SK-N-SH (cell line): Measurements from ENCODE around the gene DNMBP. TPM values are rescaled to one million over a fixed set of nuclear protein-coding genes. Genes with fewer than 3 reads are reported as not detected.

Experiments
- CTCF ChIP-seq: fragments of 200-600 bp; sonication (generic); IDR thresholded peaks from 2 replicates; pipeline ENCODE4 v1.6.1; 2017; ENCODE audit warnings: antibody characterized with exemption, mild to moderate bottlenecking, moderate library complexity
- EZH2phosphoT487 ChIP-seq: fragments of 200-600 bp; sonication (generic); IDR thresholded peaks from 2 replicates; pipeline ENCODE4 v1.6.1; 2017; ENCODE audit warnings: low read depth, mixed run types, mild to moderate bottlenecking, antibody characterized with exemption, moderate library complexity, borderline replicate concordance
- FOSL2 ChIP-seq: IDR thresholded peaks from 2 replicates; pipeline ENCODE4 v1.4.0; 2012; ENCODE audit warnings: low read depth, mild to moderate bottlenecking, moderate library complexity, borderline replicate concordance
- FOXJ3 ChIP-seq: sonication (generic); formaldehyde crosslinking; IDR thresholded peaks from 2 replicates; pipeline ENCODE4 v1.5.1; 2020; ENCODE audit warnings: mild to moderate bottlenecking, missing genetic modification reagents
- FOXM1 ChIP-seq: IDR thresholded peaks from 2 replicates; pipeline ENCODE4 v1.4.0; 2012; ENCODE audit warnings: low read depth, mild to moderate bottlenecking
- GABPA ChIP-seq: IDR thresholded peaks from 2 replicates; pipeline ENCODE4 v1.4.0; 2012; ENCODE audit warnings: low read depth, mild to moderate bottlenecking
- GATA2 ChIP-seq: sonication (generic); formaldehyde crosslinking; IDR thresholded peaks from 2 replicates; pipeline ENCODE4 v1.5.0; 2020; ENCODE audit warnings: mild to moderate bottlenecking, missing genetic modification reagents
- IRF3 ChIP-seq: fragments of 150-350 bp; IDR thresholded peaks from 2 replicates; pipeline ENCODE4 v1.6.1; 2016; ENCODE audit warnings: mild to moderate bottlenecking, low read depth, low read length
- JUND ChIP-seq: IDR thresholded peaks from 2 replicates; pipeline ENCODE4 v1.4.0; 2012
- MXI1 ChIP-seq: IDR thresholded peaks from 2 replicates; pipeline ENCODE4 v1.6.1; 2012; ENCODE audit warnings: mild to moderate bottlenecking, low read depth, low read length, improper control_type of control experiment
- NFIC ChIP-seq: IDR thresholded peaks from 2 replicates; pipeline ENCODE4 v1.4.0; 2012; ENCODE audit warnings: borderline replicate concordance
- PBX3 ChIP-seq: IDR thresholded peaks from 2 replicates; pipeline ENCODE4; 2012
- POLR2AphosphoS5 ChIP-seq: IDR thresholded peaks from 2 replicates; pipeline ENCODE4 v1.6.1; 2012; ENCODE audit warnings: low read depth, low read length
- RCOR1 ChIP-seq: fragments of 150-350 bp; IDR thresholded peaks from 2 replicates; pipeline ENCODE4 v1.6.1; 2017; ENCODE audit warnings: antibody characterized with exemption, low read length
- RFX5 ChIP-seq: IDR thresholded peaks from 2 replicates; pipeline ENCODE4 v1.6.1; 2012; ENCODE audit warnings: mild to moderate bottlenecking, improper control_type of control experiment, low read length
- SIN3A ChIP-seq: IDR thresholded peaks from 2 replicates; pipeline ENCODE4 v1.6.1; 2012; ENCODE audit warnings: low read depth, mild to moderate bottlenecking, low read length, moderate library complexity, borderline replicate concordance
- TAF1 ChIP-seq: IDR thresholded peaks from 2 replicates; pipeline ENCODE4 v1.6.1; 2012; ENCODE audit warnings: low read depth, mild to moderate bottlenecking, low read length, moderate library complexity, borderline replicate concordance
- ZBTB33 ChIP-seq: IDR thresholded peaks from 2 replicates; pipeline ENCODE4 v1.4.0; 2012; ENCODE audit warnings: low read depth, borderline replicate concordance
- polyA plus RNA-seq, 3 experiments: library from polyadenylated mRNA; depleted of rRNA; stranded (reverse); fragments of >200 nt; gene quantifications; 2 replicates each; pipeline ENCODE4 v1.2.3, GENCODE V29; 2012

The DNMBP gene
- polyA plus RNA-seq, 1 of the 3 experiments (the other 2 are of a cell fraction): 40.2 TPM

GRCh38 chr10:99888622-99889021 lies 121.1 kb downstream of the DNMBP start (continued):
- TF ChIP-seq GABPA: no peak
- no peak for TF ChIP-seq SIN3A
- TF ChIP-seq MXI1: no peak
- no peak for TF ChIP-seq EZH2phosphoT487
- no peak for TF ChIP-seq FOXJ3
- TF ChIP-seq POLR2AphosphoS5: 0 out of 2 replicates have a peak, but pooled peaks have one; percentile 11
- peak; percentile 62; the same call in 1 of the 2 replicates for TF ChIP-seq FOSL2
- no peak for TF ChIP-seq IRF3
- no peak for TF ChIP-seq CTCF
- no peak for TF ChIP-seq FOXM1
- TF ChIP-seq RCOR1: no peak
- peak; percentile 15; the same call in 1 of the 2 replicates for TF ChIP-seq PBX3
- no peak for TF ChIP-seq RFX5
- TF ChIP-seq GATA2 (CRISPR knock-in tag): no peak
- TF ChIP-seq ZBTB33: no peak
- TF ChIP-seq JUND: peak; percentile 52
- TF ChIP-seq TAF1: no peak
- peak; percentile 73; the same call in 1 of the 2 replicates for TF ChIP-seq NFIC
